GF-D8 (cell line): ENCODE results near the gene C9orf50.
A peak's percentile ranks its signal among the peaks of the same experiment; 100 is the strongest.

Experiments
- DNase-seq: peaks from one replicate; lab custom pipeline; 2025; lab: John Stamatoyannopoulos, UW

C9orf50 gene

GRCh38 chr9:129631674-129632129, 10.8 kb upstream of the C9orf50 start:
- DNase-seq = no peak

GRCh38 chr9:129630967-129631673, 10.2 kb upstream of the C9orf50 start:
- DNase-seq = no peak

- no peak for DNase-seq
These were observed 8.4 kb upstream of the C9orf50 start for GRCh38 chr9:129629251-129629820.

GRCh38 chr9:129628709-129629108, 7.8 kb upstream of the C9orf50 start:
- no peak for DNase-seq

GRCh38 chr9:129627556-129628440, 6.9 kb upstream of the C9orf50 start:
- DNase-seq = no peak

GRCh38 chr9:129626625-129627284, 5.9 kb upstream of the C9orf50 start:
- no peak for DNase-seq

GRCh38 chr9:129626079-129626624, 5.3 kb upstream of the C9orf50 start, which contains the start of gene NTMT1:
TSS of gene NTMT1 (plus strand) at chr9:129626163. CDS start at chr9:129632704, 6,541 bp downstream.
- DNase-seq = peak; percentile 67

GRCh38 chr9:129624947-129625346, 4.0 kb upstream of the C9orf50 start:
- DNase-seq = peak; percentile 88

GRCh38 chr9:129624168-129624759, 3.4 kb upstream of the C9orf50 start:
- no peak for DNase-seq

GRCh38 chr9:129623331-129623730, 2.4 kb upstream of the C9orf50 start:
- no peak for DNase-seq

- DNase-seq = no peak
These were observed 873 bp downstream of the C9orf50 start for GRCh38 chr9:129619787-129620668.

- no peak for DNase-seq
These were observed 3.7 kb downstream of the C9orf50 start for GRCh38 chr9:129617167-129617566.

GRCh38 chr9:129615407-129616285, 5.3 kb downstream of the C9orf50 start:
- no peak for DNase-seq

- DNase-seq = no peak
These were observed 6.0 kb downstream of the C9orf50 start for GRCh38 chr9:129614932-129615331.

GRCh38 chr9:129613520-129614175, 7.3 kb downstream of the C9orf50 start:
- no peak for DNase-seq

GRCh38 chr9:129612815-129613519, 7.9 kb downstream of the C9orf50 start:
- no peak for DNase-seq

- DNase-seq = no peak
These were observed 8.8 kb downstream of the C9orf50 start for GRCh38 chr9:129612123-129612522.

GRCh38 chr9:129611307-129611800, 9.5 kb downstream of the C9orf50 start:
- DNase-seq = no peak
